PC-3 (cell line): ENCODE results near the gene KIAA1217.

Source experiments
- CTCF ChIP-seq: fragments of 300-600 bp; sonication (generic); conservative IDR thresholded peaks from 2 replicates; pipeline ENCODE4 v1.5.1; 2017; ENCODE audit warnings: antibody characterized with exemption, low read depth, mild to moderate bottlenecking, low read length
- EZH2 ChIP-seq: fragments of 300-600 bp; sonication (generic); IDR thresholded peaks from one replicate; pipeline ENCODE4 v1.6.1; 2017; ENCODE audit warnings: antibody characterized with exemption, mild to moderate bottlenecking, low read length; ENCODE audit not compliant: unreplicated experiment
- EZH2phosphoT487 ChIP-seq: fragments of 300-600 bp; sonication (generic); IDR thresholded peaks from 2 replicates; pipeline ENCODE4 v1.6.1; 2018; ENCODE audit warnings: mild to moderate bottlenecking, antibody characterized with exemption, low read length, borderline replicate concordance

- TF ChIP-seq CTCF (no peak), EZH2 (no peak), EZH2phosphoT487 (no peak)
Observed at GRCh38 chr10:24292304-24293293, 83.7 kb downstream of the KIAA1217 start.
